IPS-18c (cell line): Measurements from ENCODE around the gene ELP4.

Experiments used
- H3K4me3 ChIP-seq: 2 replicates; pipeline ENCODE4 v1.7.0; 2013; ENCODE audit warnings: low read depth, mild to moderate bottlenecking, low read length, moderate library complexity; ENCODE audit not compliant: insufficient read depth
- H3K9me3 ChIP-seq: one replicate; pipeline ENCODE4 v1.6.1; 2013; ENCODE audit warnings: mild to moderate bottlenecking, low read length, moderate library complexity; ENCODE audit not compliant: control insufficient read depth, insufficient read depth

Gene ELP4

DNA sequence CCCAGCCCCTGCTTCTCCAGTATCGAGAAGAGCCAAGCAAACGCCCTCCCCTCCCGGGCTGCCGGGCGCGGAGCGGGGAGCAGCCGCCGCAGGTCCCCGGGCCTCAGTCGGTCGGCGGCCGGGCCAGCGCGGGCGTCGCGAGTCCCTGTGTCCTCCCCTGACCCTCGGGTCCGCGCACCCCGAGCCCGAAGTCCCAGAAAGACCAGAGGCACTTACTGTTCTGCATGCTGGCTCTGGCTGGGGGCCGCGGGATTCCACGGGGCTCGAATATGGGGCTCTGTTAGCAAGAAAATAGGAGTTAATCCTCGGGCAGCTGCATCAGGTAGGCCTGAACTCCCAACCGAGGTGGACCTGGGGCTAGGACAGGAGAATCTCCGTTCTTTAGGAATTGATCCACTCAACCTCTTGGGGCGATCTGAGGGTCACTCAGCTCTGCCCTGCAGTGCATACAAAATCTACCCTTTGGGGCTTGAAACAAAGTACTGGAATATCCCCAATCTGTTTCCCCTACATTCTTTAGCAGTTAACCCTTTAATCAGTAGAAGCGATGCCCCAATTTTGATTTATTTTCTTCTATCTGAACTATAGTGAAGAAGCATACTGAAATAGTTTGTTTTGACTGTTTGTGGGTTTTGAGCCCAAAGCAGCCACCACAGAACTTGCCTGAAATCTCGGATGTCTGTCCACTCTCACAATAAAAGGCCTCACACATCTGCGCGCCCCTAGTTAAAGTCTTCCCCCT lies 296.8 kb downstream of the ELP4 start:
- H3K4me3 ChIP-seq = peak overlapping the region; percentile 41
- no peaks in the 10 kb centered on the region for H3K9me3 ChIP-seq

DNA sequence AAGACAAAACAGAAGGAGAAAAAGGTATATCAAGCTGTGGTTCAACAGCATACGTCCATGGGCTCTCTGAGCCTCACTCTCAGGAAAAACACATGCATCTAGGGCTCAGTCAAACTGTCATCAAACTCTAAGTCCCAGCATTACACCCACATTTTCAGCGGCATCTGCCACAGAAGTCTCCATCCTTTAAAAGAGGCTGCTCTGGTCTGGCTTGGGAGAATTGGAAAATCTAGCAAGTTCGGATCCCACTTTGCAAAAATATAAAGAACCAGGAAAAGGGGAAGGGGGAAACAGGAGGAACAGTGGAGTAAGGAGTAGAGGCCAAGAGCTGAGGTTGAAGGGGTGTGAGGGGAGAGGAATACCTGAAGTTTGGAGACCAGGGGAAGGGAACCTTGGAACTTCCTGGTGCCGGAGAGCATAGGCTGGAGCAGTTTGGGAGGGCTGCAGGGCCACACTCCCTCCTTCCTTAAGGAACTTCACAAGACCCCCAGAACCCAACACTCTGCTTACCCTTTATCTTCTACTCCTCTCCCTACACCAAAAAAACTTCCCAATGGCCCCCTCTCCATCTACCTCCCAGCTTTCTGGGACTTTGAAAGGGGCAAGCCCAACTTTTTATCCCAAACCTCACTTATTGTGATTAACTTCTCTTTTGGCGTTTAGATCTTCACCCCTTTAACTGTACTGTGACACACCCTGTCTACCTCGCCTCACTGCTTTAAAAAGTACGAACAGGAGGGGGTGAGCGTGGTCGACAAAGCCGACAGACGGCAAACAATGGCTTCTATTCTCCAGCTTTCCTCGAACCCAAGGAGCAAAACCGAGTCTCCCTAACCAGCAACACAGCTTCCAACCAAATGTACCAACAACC lies 297.6 kb downstream of the ELP4 start:
- no peaks in the 10 kb centered on the region for H3K9me3 ChIP-seq
- H3K4me3 ChIP-seq = no peak overlapping the region

DNA sequence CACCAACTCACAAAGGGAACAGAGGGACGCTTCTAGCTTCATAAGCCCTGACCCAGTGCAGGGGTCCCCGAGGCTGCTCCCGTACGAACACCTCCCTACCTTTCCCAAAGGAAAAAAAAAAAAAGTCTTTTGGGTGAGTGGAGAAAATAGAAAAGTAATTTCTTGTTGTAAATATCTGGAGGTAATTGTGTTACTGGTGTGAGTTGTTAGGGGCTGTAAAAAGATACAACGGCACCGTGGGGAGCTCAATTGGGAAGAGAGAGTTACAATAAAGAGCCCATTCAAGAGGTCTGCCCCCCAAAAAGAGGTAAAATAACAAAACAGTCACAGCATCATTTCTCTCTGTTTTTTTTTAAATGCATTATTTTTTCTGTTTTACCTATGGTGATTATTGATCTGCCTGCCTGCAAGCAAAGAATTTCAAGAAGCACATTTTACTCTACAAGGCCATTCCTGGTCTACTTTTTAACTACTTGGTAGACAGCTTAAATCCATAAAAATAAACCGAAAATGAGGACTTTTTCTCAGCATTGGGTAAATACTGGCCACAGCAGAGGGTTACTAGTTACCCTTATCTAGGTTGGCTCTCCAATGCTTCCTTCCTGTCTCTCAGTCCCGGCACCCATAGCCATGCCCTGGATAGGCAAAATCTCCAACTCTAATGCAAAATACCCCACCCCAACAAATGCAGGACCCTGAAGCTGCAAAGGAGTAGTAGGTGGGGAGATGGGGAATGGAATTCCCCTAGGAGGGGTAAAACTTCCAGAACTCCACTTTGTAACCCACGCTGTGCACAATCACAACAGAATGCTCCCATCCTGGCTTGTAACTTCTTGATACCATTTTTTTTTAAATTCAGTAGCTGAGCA lies 298.5 kb downstream of the ELP4 start:
- H3K4me3 ChIP-seq = no peak overlapping the region
- H3K9me3 ChIP-seq = no peaks in the 10 kb centered on the region

DNA sequence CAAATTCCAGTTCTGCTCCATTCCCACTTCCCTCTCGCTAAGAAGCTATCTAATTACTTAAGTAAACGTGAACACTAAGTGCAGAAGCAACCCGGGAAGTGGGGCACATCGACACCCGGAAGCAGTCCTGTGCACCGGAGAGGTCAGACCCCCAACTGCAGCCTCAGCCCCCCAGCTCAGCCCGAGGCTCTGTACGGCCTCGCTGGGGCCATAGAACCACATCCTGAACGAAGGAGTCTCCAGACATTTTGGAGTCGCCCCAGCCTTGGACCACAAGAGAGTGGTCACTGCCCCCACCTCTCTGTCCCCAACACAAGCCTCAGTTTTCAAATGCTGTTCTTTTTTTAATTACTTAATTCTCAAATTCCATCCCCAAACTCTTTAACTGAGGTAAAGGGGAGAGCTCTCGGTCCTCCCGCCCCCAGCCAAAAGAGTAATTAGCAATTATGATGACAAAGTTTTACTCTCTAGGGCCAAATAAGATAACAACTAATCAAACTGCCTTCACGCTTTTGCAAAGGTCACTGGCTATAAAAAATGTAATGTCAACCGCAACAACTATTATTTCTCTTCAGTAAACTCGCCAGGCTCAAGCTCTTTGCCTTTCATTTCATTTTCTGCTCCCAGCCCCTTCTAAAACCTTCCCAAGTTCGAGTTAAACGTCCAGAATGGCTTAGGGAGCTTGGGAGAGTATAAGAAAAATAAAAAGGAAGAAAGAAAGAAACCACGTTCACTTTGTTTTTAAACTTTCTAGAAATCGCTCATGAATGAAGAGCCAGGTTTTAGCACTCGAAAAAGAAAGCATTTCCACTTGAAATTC lies 299.4 kb downstream of the ELP4 start:
- Histone ChIP-seq H3K9me3 (no peaks in the 10 kb centered on the region), H3K4me3 (no peak overlapping the region; the same call in 1 of the 2 replicates)

DNA sequence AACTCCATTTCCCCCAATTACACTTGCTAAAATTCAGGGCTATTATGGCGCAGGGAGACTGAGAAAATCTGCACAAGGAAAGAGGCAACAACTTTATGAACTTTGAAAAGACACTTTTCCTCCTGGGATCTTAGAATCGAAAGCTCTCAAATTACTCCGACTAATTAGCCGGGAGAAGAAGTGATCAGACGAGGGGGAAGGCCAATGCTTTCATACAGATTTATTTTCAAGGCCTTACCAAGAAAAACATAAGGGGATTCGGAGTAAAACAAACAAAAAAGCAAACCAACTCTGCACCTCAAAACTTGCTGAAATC lies 299.9 kb downstream of the ELP4 start:
- peak overlapping the region; percentile 51; the same call in 1 of the 2 replicates for H3K4me3 ChIP-seq
- no peaks in the 10 kb centered on the region for H3K9me3 ChIP-seq

DNA sequence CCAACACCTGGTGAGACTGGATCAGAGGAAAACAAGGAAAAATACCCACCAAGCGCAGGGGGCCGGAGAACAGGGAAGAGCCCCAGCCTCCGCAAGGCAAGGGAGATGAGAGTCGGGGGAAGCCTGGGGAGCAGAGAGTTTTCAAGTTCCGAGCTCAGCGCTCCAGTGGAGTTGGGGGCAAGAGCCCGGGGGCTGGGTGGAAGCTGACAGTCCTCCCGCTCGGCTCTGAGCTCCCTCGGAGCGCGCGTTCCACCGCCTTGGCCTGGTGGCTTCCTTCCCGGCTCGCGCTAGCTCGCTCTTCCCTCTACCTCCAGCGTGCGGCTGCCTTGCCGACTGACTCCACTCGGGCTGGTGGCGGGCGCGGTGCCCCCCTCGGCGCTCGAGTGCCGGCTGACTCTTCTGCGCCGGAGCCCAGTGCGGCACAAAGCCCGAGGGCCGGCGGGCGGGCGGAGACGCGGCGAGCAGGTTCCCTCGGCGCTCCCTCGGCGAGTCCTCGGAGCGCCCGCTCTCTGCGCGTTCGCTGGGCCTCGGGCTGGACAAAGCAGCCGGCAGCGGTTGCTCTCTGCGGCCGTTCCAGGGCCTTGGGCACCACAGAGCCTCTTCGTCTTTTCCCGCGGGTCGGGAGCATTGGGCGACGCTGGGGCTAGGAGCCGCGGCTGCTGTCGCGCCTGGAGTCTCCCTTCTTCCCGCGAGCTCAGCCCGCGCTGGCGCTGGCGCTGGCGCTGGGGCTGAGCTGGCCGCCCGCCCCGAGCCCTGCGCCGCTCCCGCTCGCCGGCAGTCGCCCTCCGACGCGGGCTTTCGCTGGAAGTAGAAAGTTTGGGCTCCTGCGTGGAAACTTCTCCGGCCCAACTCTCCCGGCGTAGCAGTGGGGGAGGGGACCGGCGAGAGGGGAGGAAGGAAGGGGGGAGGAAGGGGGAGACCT lies 300.6 kb downstream of the ELP4 start:
- peak overlapping the region; percentile 51 for H3K4me3 ChIP-seq
- H3K9me3 ChIP-seq = no peaks in the 10 kb centered on the region

DNA sequence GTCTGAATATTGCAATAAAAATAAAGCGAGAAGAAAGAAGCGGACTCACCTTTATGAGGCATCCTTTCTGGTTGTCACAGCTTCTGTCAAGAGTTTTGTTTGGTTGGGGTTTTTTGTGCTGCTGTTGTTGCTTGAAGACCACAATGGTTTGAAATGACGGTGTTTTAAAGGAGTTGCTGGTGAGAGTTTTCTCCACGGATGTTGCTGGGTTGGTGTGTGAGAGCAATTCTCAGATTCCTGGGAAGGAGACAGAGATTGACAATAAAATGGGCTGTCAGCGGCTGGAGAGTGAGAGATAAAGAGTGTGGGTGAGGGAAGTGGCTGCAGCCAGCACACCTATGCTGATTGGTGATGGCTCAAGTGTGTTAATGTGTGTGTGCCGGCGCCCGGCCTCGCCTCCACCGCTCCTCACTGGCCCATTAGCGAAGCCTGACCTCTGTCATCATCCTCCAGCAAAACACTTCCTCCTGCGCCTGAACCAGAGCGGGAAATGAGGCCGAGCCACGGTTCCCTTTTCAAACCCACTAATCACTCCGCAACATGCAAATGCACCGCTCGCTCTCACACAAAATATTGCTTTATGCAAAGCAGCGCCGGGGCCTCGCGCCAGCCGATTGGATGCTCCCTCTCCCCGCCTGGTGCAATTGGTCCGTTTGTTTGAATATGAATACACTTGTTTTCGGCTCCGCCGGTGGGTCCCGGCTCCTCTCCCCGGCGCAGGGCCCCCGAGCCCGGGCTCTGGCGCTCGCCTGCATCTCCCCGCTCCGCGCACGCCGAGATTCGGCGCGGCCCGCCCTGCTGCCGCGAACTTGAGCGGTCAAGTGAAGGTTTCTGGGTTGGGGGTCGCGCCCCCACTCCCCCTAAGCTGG lies 301.4 kb downstream of the ELP4 start, which contains the start of gene PAX6:
Gene PAX6, minus strand, starts transcription at position 544 of the 869 bp plus-strand sequence. CDS start 4,911 bp downstream, outside the sequence.
- Histone ChIP-seq H3K9me3 (no peaks in the 10 kb centered on the region), H3K4me3 (peak within 1 kb of the TSS; percentile 51)

DNA sequence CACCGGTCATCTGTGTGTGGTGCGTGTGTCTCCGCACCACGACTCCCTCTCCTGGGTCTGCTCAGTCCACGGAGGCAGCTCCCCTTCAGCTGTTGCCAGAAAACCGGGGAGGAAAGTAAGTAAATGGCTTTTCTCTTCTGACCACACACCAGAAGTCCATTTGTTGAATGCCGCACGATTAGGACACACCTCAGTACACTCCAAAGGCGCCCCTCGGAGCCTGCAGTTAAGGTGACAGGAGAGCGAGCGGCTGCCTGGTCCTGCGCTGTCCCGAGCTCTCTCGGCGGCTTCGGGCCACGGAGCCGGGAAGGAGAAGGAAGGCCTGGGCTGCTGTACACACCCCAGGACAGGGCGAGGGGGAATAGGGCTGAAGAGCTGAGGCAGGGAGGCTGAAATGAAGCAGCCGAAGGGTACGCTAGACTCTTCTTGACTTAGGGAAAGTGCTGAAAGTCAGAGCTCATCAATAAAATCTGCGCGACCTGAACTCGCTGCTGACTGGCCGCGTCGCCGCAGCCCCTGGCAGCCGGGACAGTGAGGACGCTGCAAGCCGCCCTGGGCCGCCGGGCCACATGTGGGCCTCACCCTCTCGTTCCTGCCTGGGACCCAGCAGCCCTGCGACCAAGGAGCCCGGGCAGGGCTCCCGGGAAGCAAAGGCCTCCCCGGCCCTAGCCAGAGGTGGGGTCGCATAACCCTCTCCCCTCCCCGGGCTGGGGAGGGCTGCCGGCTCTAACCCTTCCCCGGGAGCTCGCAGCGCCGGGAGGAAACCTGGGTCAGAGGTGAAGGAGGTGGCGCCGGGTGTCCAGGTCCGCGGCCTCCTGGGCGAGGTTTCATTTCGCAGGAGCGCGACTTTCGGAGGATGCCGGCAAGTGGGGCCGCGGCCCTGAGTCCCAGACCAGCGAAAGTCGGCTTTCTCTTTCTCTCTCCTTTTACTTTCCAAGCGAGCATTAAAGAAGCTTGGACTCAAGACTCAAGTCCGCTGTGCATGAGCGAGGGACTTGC lies 303.1 kb downstream of the ELP4 start:
- Histone ChIP-seq H3K4me3 (peak overlapping the region; percentile 47), H3K9me3 (no peaks in the 10 kb centered on the region)

DNA sequence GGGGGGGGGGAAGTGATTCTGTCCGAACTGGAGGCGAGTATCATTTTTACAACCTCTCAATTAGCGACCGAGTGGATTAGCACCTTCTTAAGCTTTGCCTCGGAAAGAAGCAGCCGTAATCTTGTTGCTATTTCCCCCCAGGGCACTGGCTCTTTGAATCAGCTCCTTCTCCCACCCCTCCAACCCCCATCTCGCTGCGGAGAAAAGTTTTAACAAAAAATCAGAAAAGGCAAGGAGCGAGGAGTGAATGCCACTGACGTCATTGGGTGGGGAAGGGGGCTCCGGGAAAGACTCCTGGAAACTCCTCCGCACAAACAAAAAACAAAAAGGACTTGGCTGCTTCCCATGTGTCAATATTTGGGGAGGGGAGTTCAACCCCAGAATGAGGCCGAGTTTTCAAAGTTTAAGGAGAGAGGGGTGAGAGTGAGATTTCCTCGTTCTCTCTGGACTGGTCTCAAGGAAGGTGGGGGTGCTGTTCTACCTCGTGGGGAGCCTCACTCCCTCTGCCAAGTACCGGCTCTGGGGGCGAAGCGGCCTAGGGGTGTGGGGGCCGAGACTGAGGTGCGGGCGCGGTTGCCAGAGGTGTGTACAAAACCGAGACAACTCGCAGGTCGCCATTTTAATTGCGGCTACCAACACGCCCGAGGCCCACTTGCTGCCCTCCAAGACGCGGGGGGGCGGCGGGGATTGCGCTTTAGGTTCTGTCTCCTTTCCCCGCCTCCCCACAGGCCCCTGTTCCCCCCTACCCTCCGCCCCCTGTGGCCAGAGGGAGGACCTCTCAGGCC lies 304.0 kb downstream of the ELP4 start:
- Histone ChIP-seq H3K4me3 (peak overlapping the region; percentile 34), H3K9me3 (no peaks in the 10 kb centered on the region)

DNA sequence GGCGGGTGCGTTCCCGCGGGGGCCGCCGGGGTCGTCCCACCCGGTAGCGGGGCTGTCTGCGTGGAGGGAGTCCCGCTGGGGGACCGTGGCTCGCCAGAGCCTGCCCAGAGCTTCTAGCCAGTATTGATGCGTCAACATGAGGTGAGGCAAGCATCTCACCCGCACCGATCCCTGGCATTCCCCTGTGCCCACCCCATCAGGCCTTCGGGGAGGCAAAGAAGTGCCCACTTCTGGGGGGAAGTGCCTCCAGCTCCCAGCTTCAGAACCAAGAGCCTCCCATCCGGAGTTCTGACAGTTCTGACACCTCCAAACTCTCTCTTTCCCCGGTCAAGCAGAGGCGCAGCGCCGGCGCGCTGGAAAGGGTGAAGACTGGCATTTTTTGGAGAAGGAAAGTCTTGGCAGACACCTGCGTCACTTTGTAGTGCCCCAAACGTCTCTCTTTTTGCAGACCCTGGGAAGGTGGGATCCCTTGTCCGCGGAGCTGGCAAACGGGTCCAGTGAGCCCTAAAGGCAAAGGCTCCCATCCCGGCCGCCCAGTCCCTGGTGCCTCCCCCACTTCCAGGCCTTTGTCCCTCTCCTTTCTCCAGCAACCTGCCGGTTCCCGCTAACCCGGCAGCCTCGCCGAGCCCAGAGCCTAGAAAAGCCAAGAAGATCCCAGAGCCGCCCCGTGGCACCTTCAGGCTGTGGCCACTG lies 304.8 kb downstream of the ELP4 start:
- peak overlapping the region; percentile 34; the same call in 1 of the 2 replicates for H3K4me3 ChIP-seq
- no peaks in the 10 kb centered on the region for H3K9me3 ChIP-seq

DNA sequence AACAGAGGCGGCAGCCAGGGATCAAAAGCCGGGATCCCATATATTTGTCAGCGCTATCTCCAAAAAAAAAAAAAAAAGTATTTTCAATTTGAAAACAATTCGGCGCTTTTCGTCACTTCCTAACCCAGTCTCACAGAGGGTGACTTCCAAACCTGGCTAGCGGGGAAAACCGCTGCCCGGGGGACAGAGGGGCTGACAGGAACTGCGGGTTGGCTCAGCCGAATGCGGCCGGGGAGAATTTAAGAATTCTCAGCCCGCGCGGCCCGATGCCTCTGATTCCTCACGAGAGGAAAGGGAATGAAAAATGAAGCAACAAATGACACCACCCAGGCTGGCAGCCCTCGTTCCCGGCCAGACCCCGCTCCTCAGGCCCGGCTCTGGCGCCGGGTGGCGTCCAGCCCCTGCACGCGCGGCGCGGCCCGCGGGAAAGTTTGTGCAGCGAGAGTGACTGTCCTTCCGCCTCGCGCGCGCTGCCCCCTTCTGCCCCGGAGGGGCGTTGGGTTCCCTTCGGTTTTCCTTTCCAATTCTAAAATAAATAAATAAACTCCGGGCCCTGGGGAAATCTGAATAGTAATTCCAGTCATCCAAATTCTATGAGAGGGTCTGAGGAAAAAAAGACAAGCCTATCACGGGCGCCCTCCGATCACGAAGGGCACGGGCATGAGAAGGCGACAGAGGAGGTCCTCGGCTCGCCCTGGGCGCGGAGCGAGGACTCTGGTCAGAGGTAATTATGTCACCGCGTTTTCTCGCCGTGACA lies 306.3 kb downstream of the ELP4 start:
- peak overlapping the region; percentile 15; the same call in 1 of the 2 replicates for H3K4me3 ChIP-seq

DNA sequence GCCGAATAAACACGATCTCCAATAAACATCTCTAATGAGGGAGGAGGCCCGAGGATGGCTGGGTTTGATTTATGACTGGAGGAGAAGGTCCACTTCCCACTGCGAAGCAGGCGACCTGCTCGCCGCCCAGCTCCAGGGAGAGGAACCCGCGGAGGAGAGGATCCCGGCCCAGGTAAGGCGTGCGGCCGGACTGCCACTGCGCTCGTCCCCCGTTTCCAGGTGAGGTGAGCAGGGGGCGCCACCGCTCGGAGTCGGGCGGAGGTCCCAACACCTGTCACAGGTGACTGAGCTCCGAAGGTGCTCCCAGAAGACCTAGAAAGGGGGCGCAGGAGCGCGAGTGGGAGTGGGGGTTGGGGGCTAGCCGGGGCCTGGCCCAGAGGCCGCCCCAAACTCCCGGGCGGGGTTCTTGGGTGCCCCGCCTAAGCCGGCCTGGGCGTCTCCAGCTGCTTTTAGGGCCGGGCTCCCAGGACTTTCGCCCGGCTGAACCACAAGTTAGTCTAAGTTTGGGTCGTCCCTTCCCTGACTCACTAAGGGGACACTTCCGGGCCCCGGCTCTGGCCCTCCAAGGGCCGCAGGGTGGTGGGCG lies 307.0 kb downstream of the ELP4 start:
- Histone ChIP-seq H3K4me3 (peak overlapping the region; percentile 53; the same call in 1 of the 2 replicates), H3K9me3 (no peaks in the 10 kb centered on the region)

More for the DNA sequence above, 306.3 kb downstream of the ELP4 start:
- no peaks in the 10 kb centered on the region for H3K9me3 ChIP-seq
